HepG2 (cell line): Measurements from ENCODE around the gene NUDT3. TPM values are rescaled to one million over a fixed set of nuclear protein-coding genes. Genes with fewer than 3 reads are reported as not detected.

Experiments
- ATAC-seq: fragments of 200-7000 bp; cut with Tn5 transposase; 3 replicates; pipeline ENCODE4 v1.9.1; 2020; ENCODE audit warnings: mild to moderate bottlenecking, moderate library complexity
- BruUV-seq: library from RNA; stranded (reverse); fragments of 400-500 nt; replicated peaks from 2 replicates; lab custom pipeline; 2021; lab: Mats Ljungman, UMichigan
- CTCF ChIA-PET: fragments of 300-600 bp; formaldehyde crosslinking; extraction: SDS; loops from one replicate; lab custom pipeline; 2021; ENCODE audit warnings: low total read pairs, inconsistent platforms, low intra/inter-chr PET ratio; lab: Yijun Ruan, JAX
- POLR2A ChIA-PET: fragments of 350-600 bp; sonication (Branson Sonifier 250); formaldehyde crosslinking; loops from one replicate; lab custom pipeline; 2020; ENCODE audit warnings: antibody characterized with exemption, inconsistent platforms; lab: Yijun Ruan, JAX
- DNase-seq: peaks from one replicate; pipeline ENCODE4 v3.0.0-alpha.2; 2015; ENCODE audit warnings: low spot score
- FAIRE-seq: peaks from 3 replicates; lab custom pipeline; 2011; peaks lifted over from hg19 to GRCh38; lab: Jason Lieb, UNC
- H2AFZ ChIP-seq: one replicate; pipeline ENCODE4 v1.6.1; 2011; ENCODE audit warnings: low read length, inconsistent platforms
- H3K27ac ChIP-seq: fragments of 300-600 bp; 3 replicates; pipeline ENCODE4 v1.8.0; 2011; ENCODE audit warnings: mixed run types, mild to moderate bottlenecking, mixed read lengths, low read length, inconsistent platforms; ENCODE audit not compliant: insufficient read depth; ENCODE audit errors: extremely low read length
- H3K27me3 ChIP-seq, 2 experiments: fragments of 200-600 bp in 1 of 2; 2 replicates in 1 of 2; 3 replicates in 1 of 2; pipeline versions ENCODE4 v1.6.0 to v1.8.0; 2011; ENCODE audit warnings: low read length in 2 of 2, mild to moderate bottlenecking in 2 of 2, moderate library complexity in 2 of 2, inconsistent platforms in 1 of 2; ENCODE audit not compliant: insufficient read depth in 2 of 2, control insufficient read depth in 1 of 2
- H3K36me3 ChIP-seq, 2 experiments: fragments of 200-600 bp in 1 of 2; replicated peaks in 1 of 2; 2 replicates in 1 of 2; 3 replicates in 1 of 2; pipeline versions ENCODE4 v1.5.1 to v1.8.0; 2011; ENCODE audit warnings: low read length in 2 of 2, inconsistent platforms in 1 of 2; ENCODE audit not compliant: insufficient read depth in 2 of 2, control insufficient read depth in 1 of 2
- H3K4me1 ChIP-seq: 2 replicates; pipeline ENCODE4 v1.5.1; 2012; ENCODE audit warnings: low read length, inconsistent platforms; ENCODE audit not compliant: insufficient read depth
- H3K4me2 ChIP-seq: 2 replicates; pipeline ENCODE4 v1.6.0; 2011; ENCODE audit warnings: low read depth, low read length, inconsistent platforms
- H3K4me3 ChIP-seq, 3 experiments: fragments of 200-600 bp in 1 of 3; sonication (generic), shearing (Covaris generic) in 1 of 3; replicated peaks in 1 of 3; 2 replicates each; pipeline ENCODE4 v1.5.1; 2011 to 2016; ENCODE audit warnings: low read length in 3 of 3, inconsistent platforms in 2 of 3, low read depth in 2 of 3, mild to moderate bottlenecking in 2 of 3, control low read depth in 1 of 3, mixed read lengths in 1 of 3; ENCODE audit not compliant: insufficient read depth in 1 of 3
- H3K79me2 ChIP-seq: one replicate; pipeline ENCODE4 v1.6.1; 2011; ENCODE audit warnings: low read length, inconsistent platforms; ENCODE audit not compliant: insufficient read depth
- H3K9ac ChIP-seq: 2 replicates; pipeline ENCODE4 v1.6.0; 2011; ENCODE audit warnings: mild to moderate bottlenecking, low read depth, low read length, inconsistent platforms; ENCODE audit not compliant: insufficient read depth
- H3K9me3 ChIP-seq: 2 replicates; pipeline ENCODE4 v1.5.1; 2012; ENCODE audit warnings: mild to moderate bottlenecking, low read length
- H4K20me1 ChIP-seq: 2 replicates; pipeline ENCODE4 v1.6.0; 2011; ENCODE audit warnings: inconsistent platforms, mild to moderate bottlenecking, low read length, moderate library complexity; ENCODE audit not compliant: insufficient read depth
- EZH2 ChIP-seq: conservative IDR thresholded peaks from 2 replicates; pipeline ENCODE4 v1.6.1; 2012; ENCODE audit warnings: mild to moderate bottlenecking, low read depth, low read length, moderate library complexity
- GABPB1 ChIP-seq: IDR thresholded peaks from 2 replicates; pipeline ENCODE4 v1.6.1; 2016; ENCODE audit warnings: mild to moderate bottlenecking, missing genetic modification reagents, moderate library complexity, missing compliant biosample characterization
- HMGXB4 ChIP-seq, 2 experiments: sonication (generic) in 1 of 2; formaldehyde crosslinking in 1 of 2; IDR thresholded peaks; 2 replicates each; pipeline versions ENCODE4 v1.4.0 to v1.6.1; 2018 to 2020; ENCODE audit warnings: missing genetic modification reagents in 2 of 2, borderline replicate concordance in 1 of 2, low read depth in 1 of 2, mild to moderate bottlenecking in 1 of 2, missing biosample characterization in 1 of 2
- JARID2 ChIP-seq: sonication (generic); formaldehyde crosslinking; IDR thresholded peaks from 2 replicates; pipeline ENCODE4 v1.8.1; 2023; ENCODE audit warnings: missing genetic modification reagents, inconsistent platforms; ENCODE audit not compliant: insufficient replicate concordance
- NFE2 ChIP-seq: sonication (generic); formaldehyde crosslinking; IDR thresholded peaks from 2 replicates; pipeline ENCODE4 v1.4.0; 2020; ENCODE audit warnings: missing genetic modification reagents
- THAP11 ChIP-seq: IDR thresholded peaks from 2 replicates; pipeline ENCODE4 v1.6.1; 2016; ENCODE audit warnings: missing biosample characterization, missing genetic modification reagents
- ZBTB38 ChIP-seq: sonication (generic); formaldehyde crosslinking; IDR thresholded peaks from 2 replicates; pipeline ENCODE4 v1.5.1; 2020; ENCODE audit warnings: mild to moderate bottlenecking, missing genetic modification reagents
- ZHX1 ChIP-seq: sonication (generic); formaldehyde crosslinking; IDR thresholded peaks from 2 replicates; pipeline ENCODE4 v1.8.1; 2022; ENCODE audit warnings: low read depth, mild to moderate bottlenecking, missing genetic modification reagents
- ZNF136 ChIP-seq: sonication (generic); formaldehyde crosslinking; IDR thresholded peaks from 2 replicates; pipeline ENCODE4 v1.8.1; 2022; ENCODE audit warnings: low read depth, mild to moderate bottlenecking, moderate library complexity, missing genetic modification reagents
- ZNF256 ChIP-seq: sonication (generic); formaldehyde crosslinking; conservative IDR thresholded peaks from 2 replicates; pipeline ENCODE4 v1.4.0; 2020; ENCODE audit warnings: missing genetic modification reagents
- ZNF274 ChIP-seq: sonication (generic); formaldehyde crosslinking; IDR thresholded peaks from 2 replicates; pipeline ENCODE4 v1.5.1; 2020; ENCODE audit warnings: mild to moderate bottlenecking, missing genetic modification reagents
- ZNF784 ChIP-seq: sonication (generic); formaldehyde crosslinking; IDR thresholded peaks from 2 replicates; pipeline ENCODE4 v1.5.1; 2020; ENCODE audit warnings: missing genetic modification reagents, mild to moderate bottlenecking, borderline replicate concordance
- WGBS: methylation state at CpG from one replicate; pipeline ENCODE4 v1.1.6; 2017; ENCODE audit warnings: low lambda C conversion rate; 5-methylcytosine and 5-hydroxymethylcytosine counted together
- in situ Hi-C: cut with HindIII; loops from 2 replicates; pipeline ENCODE4 v1.10.0; 2017; ENCODE audit warnings: low pct_unique_long_range_greater_than_20kb; ENCODE audit not compliant: extremely low pct_ligation_motif_present
- intact Hi-C: fragments of 100-400 bp; cut with micrococcal nuclease; formaldehyde crosslinking; loops from one replicate; pipeline ENCODE4 v1.10.0; 2022; ENCODE audit not compliant: unreplicated experiment
- polyA plus RNA-seq, 8 experiments: library from polyadenylated mRNA; depleted of rRNA in 3 of 8; stranded (reverse) in 7 of 8; unstranded in 1 of 8; fragments of >200 nt; fragmentation: Illumina TruSeq in 4 of 8; extraction: Trizol in 4 of 8; gene quantifications; 2 replicates each; pipeline versions ENCODE4 v1.2.1 to v1.2.3, GENCODE V29; 2011 to 2016; ENCODE audit warnings: low read depth in 4 of 8, missing spikeins in 1 of 8, mixed read lengths in 1 of 8; ENCODE audit not compliant: insufficient read depth in 1 of 8
- total RNA-seq, 5 experiments: library from RNA; depleted of rRNA; stranded (reverse); fragments of >200 nt; fragmentation: Illumina TruSeq; extraction: Trizol; gene quantifications; 2 replicates each; pipeline ENCODE4 v1.2.3, GENCODE V29; 2016; ENCODE audit warnings: low read depth in 1 of 5

Gene NUDT3
- total and polyA plus RNA-seq, 2 of the 13 experiments (the other 11 are each of a cell fraction or from before 2014, with no cell fraction given): 20.2 to 20.6 TPM

- in situ Hi-C loops (no loop called here), intact Hi-C loops (no loop called here)
- ChIA-PET CTCF (no interaction called here), POLR2A (interaction anchor here (0.9 to 1.3 kb wide), 2 partner anchors 31 to 74 kb away, joined by 4 read pairs; no protein-coding TSS in a partner anchor)
- ATAC-seq (no peak), FAIRE-seq (no peak), DNase-seq (no peak)
- Histone ChIP-seq H3K4me1 (peaks cover 63% of the 10 kb centered on the region), H3K4me3 (no peak overlapping the region), H4K20me1 (peaks cover 26% of the 10 kb centered on the region), H3K27me3 (no peaks in the 10 kb centered on the region), H3K4me2 (no peak overlapping the region), H3K79me2 (peaks cover 87% of the 10 kb centered on the region), H3K27ac (peak overlapping the region; percentile 7), H2AFZ (no peak overlapping the region), H3K9ac (no peak overlapping the region), H3K36me3 (peaks cover 2 to 16% of the 10 kb centered on the region in 2 experiments; a peak in 3 of 5 replicates), H3K9me3 (no peaks in the 10 kb centered on the region)
- TF ChIP-seq JARID2 (CRISPR knock-in tag) (no peak), GABPB1 (CRISPR knock-in tag) (no peak), THAP11 (CRISPR knock-in tag) (no peak), ZHX1 (CRISPR knock-in tag) (no peak), HMGXB4 (CRISPR knock-in tag; IDR thresholded peaks at IDR 0.05; ENCODE audit: borderline replicate concordance in 1 of 2, low read depth in 1 of 2) (no peak), ZNF784 (CRISPR knock-in tag) (no peak), ZBTB38 (CRISPR knock-in tag) (no peak), ZNF136 (no peak), NFE2 (CRISPR knock-in tag) (no peak), EZH2 (no peak), ZNF274 (CRISPR knock-in tag) (no peak), ZNF256 (CRISPR knock-in tag) (no peak)
- BruUV-seq: no TSS peak
- 89% methylated on average over 6 of the region's 6 CpGs for WGBS
Observed at GRCh38 chr6:34383656-34384320, 8.7 kb downstream of the NUDT3 start.
